Measurements from ENCODE around the gene MDK.

GRCh38 chr11:46393759-46394158 is 12.3 kb downstream of the MDK start:
- no peak for TF ChIP-seq CTCF (IDR thresholded peaks at IDR 0.05)
- no peak for TF ChIP-seq POLR2A (IDR thresholded peaks at IDR 0.05)
- no peak for TF ChIP-seq EP300 (IDR thresholded peaks at IDR 0.05; ENCODE audit: low read depth)
- no peak for TF ChIP-seq POLR2AphosphoS5 (IDR thresholded peaks at IDR 0.05)

Measured in transverse colon (tissue), 4 donors.